Tibial nerve (tissue), 4 donors: ENCODE results near the gene DPP10. TPM values are rescaled to one million over a fixed set of nuclear protein-coding genes. Genes with fewer than 3 reads are reported as not detected.

Experiments used
- DNase-seq, 2 donors: peaks; one replicate each; pipeline ENCODE4 v3.0.0-alpha.2; 2019; ENCODE audit warnings: low spot score in 2 of 2
- H3K27ac ChIP-seq, 4 donors: fragments of 200-600 bp; sonication (generic) in 3 of 4; one replicate each; pipeline ENCODE4 v1.5.1; 2017 to 2019; ENCODE audit warnings: mild to moderate bottlenecking in 1 of 4
- H3K27me3 ChIP-seq, 2 donors: fragments of 200-600 bp; sonication (generic) in 1 of 2; one replicate each; pipeline versions ENCODE4 v1.5.1 to v1.6.0; 2017 to 2019
- H3K36me3 ChIP-seq, 3 donors: fragments of 200-600 bp; sonication (generic); one replicate each; pipeline ENCODE4 v1.5.1; 2018 to 2019
- H3K4me1 ChIP-seq, 4 donors: fragments of 200-600 bp; sonication (generic) in 3 of 4; one replicate each; pipeline ENCODE4 v1.5.1; 2017 to 2019
- H3K4me3 ChIP-seq, 4 donors: fragments of 200-600 bp; sonication (generic) in 3 of 4; one replicate each; pipeline ENCODE4 v1.5.1; 2017 to 2019; ENCODE audit warnings: mild to moderate bottlenecking in 1 of 4, moderate library complexity in 1 of 4
- H3K9me3 ChIP-seq, 4 donors: fragments of 200-600 bp; sonication (generic) in 3 of 4; one replicate each; pipeline ENCODE4 v1.5.1; 2017 to 2019
- EP300 ChIP-seq, 2 donors: sonication (generic); formaldehyde crosslinking; IDR thresholded peaks; one replicate each; pipeline ENCODE4 v1.6.1; 2017; ENCODE audit warnings: antibody characterized with exemption in 2 of 2, mild to moderate bottlenecking in 1 of 2
- POLR2A ChIP-seq, 2 donors: fragments of 450-650 bp; IDR thresholded peaks; one replicate each; pipeline ENCODE4 v1.6.1; 2017; ENCODE audit warnings: antibody characterized with exemption in 2 of 2, mild to moderate bottlenecking in 2 of 2, moderate library complexity in 2 of 2
- WGBS, 2 donors: methylation state at CpG; one replicate each; pipeline ENCODE4 v1.1.5; 2018; 5-methylcytosine and 5-hydroxymethylcytosine counted together
- total RNA-seq, 4 donors: library from RNA; depleted of rRNA; stranded (reverse); fragments of >200 nt; gene quantifications; one replicate each; pipeline ENCODE4 v1.1.0, GENCODE V29; 2016
- TF ChIP-seq, protein P1 (sequence below), 5 experiments: fragments of 200-600 bp in 3 of 5; fragments of 450-650 bp in 2 of 5; sonication (generic) in 3 of 5; IDR thresholded peaks; one replicate each; pipeline ENCODE4 v1.5.1; 2016 to 2019; ENCODE audit warnings: antibody characterized with exemption in 5 of 5, mild to moderate bottlenecking in 3 of 5, moderate library complexity in 2 of 5

Gene DPP10
- total RNA-seq, 4 donors from 2014 or later: 0.20 to 2.1 TPM; not detected in 2

DNA sequence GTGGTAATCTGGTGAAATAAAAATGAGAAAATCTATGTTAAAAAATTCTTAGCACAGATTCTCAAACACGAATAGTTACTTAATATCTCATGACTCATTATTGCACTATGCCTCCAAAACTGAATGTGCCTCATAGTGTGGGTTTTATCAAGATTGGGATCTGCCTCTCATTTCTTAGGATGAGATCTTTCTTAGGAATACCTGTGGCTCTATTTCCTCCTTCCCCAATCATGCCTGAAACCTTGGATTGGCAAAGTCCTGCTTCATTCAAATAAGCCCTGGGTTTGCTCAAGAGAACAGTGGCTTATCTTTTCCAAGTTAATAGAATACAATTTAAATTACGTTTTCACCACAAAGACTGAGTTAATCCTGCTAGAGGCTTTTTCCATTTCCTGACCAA is 100.3 kb downstream of the DPP10 start:
- H3K4me1 ChIP-seq: peaks cover 0 to 12% (median 0%) of the 10 kb centered on the region in 4 donors
- H3K4me3 ChIP-seq: peak overlapping the region in 1 of 4 donors; percentile 18
- H3K36me3 ChIP-seq: no peaks in the 10 kb centered on the region
- no peaks in the 10 kb centered on the region for H3K27me3 ChIP-seq
- DNase-seq: no peak
- H3K27ac ChIP-seq: peak overlapping the region in 1 of 4 donors; percentile 61
- H3K9me3 ChIP-seq: no peaks in the 10 kb centered on the region
- TF ChIP-seq EP300 (IDR thresholded peaks at IDR 0.05) (no peak), POLR2A (IDR thresholded peaks at IDR 0.05) (no peak)
- TF ChIP-seq, protein P1, sequence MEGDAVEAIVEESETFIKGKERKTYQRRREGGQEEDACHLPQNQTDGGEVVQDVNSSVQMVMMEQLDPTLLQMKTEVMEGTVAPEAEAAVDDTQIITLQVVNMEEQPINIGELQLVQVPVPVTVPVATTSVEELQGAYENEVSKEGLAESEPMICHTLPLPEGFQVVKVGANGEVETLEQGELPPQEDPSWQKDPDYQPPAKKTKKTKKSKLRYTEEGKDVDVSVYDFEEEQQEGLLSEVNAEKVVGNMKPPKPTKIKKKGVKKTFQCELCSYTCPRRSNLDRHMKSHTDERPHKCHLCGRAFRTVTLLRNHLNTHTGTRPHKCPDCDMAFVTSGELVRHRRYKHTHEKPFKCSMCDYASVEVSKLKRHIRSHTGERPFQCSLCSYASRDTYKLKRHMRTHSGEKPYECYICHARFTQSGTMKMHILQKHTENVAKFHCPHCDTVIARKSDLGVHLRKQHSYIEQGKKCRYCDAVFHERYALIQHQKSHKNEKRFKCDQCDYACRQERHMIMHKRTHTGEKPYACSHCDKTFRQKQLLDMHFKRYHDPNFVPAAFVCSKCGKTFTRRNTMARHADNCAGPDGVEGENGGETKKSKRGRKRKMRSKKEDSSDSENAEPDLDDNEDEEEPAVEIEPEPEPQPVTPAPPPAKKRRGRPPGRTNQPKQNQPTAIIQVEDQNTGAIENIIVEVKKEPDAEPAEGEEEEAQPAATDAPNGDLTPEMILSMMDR (IDR thresholded peaks at IDR 0.05): no peak
- 26 to 30% methylated on average over 2 of the region's 2 CpGs for WGBS, 2 donors

DNA sequence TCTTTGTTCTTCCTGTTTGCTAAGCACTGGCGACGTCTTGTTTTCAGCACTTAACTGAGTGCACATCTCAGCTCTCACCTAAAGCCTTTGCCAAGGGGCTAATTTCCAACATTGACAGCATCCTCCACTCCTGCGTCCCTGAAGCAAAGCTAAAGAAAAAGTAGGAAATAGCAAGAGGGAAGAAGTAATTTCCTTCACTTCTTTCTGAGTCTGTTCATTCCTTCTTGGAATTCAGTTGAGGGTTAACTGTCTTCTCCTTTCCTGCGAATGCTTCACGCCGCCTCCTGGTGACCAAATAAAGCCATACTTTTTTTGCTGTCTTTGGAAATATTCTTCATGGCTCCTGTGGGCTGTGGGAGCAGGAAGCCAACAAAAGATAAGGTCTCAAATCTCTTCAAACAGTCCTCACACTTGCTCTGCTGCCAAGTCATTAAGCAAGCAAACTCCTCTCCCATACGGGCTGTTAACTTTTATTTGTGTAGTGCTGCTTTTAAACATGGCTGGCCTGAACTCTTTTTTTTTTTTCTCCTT is 100.9 kb downstream of the DPP10 start:
- Histone ChIP-seq H3K36me3 (no peaks in the 10 kb centered on the region), H3K4me3 (peak overlapping the region in 1 of 4 donors; percentile 18), H3K4me1 (peaks cover 0 to 12% (median 0%) of the 10 kb centered on the region in 4 donors), H3K9me3 (no peaks in the 10 kb centered on the region), H3K27ac (peak overlapping the region in 2 of 4 donors; percentile 39 to 61), H3K27me3 (no peaks in the 10 kb centered on the region)
- TF ChIP-seq POLR2A (IDR thresholded peaks at IDR 0.05) (no peak), EP300 (IDR thresholded peaks at IDR 0.05) (no peak)
- TF ChIP-seq, protein P1 (IDR thresholded peaks at IDR 0.05): peak in 4 of 5 experiments; percentile 10 to 41 (median 28)
- WGBS, 2 donors: 19 to 23% methylated on average over 7 of the region's 7 CpGs
- peak; percentile 14 to 36 for DNase-seq

DNA sequence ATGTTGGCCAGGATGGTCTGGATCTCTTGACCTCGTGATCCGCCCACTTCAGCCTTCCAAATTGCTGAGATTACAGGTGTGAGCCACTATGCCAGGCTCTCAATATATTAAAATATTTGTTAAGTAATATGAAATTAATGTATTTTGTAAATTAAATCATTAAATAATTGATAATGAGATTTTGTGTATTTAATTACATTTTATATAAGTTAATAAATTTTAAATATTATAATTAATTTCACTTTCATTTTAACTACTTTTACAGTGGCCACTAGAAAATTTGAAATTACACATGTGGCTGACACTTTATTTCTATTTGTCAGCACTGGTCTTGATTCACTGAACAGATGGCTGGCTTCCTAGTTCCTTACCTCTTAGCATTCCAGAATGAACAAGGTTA is 102.6 kb downstream of the DPP10 start:
- no peaks in the 10 kb centered on the region for H3K27me3 ChIP-seq
- no peaks in the 10 kb centered on the region for H3K9me3 ChIP-seq
- TF ChIP-seq, protein P1 (IDR thresholded peaks at IDR 0.05): no peak
- TF ChIP-seq EP300 (IDR thresholded peaks at IDR 0.05) (no peak), POLR2A (IDR thresholded peaks at IDR 0.05) (no peak)
- DNase-seq: no peak
- 95 to 100% methylated on average over 2 of the region's 2 CpGs for WGBS, 2 donors
- no peak overlapping the region for H3K4me3 ChIP-seq
- H3K36me3 ChIP-seq: no peaks in the 10 kb centered on the region
- no peak overlapping the region for H3K27ac ChIP-seq
- peaks cover 0 to 12% (median 0%) of the 10 kb centered on the region in 4 donors for H3K4me1 ChIP-seq

DNA sequence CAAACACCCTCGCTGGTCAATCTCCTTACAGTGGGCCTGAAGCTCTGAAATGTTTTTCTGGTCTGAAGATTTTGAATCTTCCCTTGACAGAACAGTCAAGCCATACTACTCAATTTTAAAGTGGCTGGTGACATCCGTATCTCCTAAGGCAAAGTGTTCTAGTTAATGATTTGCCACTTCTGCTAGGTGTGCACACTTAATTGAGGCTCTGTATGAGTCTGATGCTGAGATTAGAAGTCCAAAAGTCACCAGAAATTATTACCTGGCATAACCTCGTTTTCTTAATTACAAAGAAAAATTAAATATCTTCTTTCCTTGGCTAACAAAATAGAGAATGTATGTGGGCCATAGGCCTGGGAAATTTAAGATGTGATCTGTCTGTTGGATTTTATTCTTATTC is 104.1 kb downstream of the DPP10 start:
- Histone ChIP-seq H3K27me3 (no peaks in the 10 kb centered on the region), H3K36me3 (no peaks in the 10 kb centered on the region), H3K9me3 (no peaks in the 10 kb centered on the region), H3K4me1 (peaks cover 0 to 12% (median 0%) of the 10 kb centered on the region in 4 donors), H3K4me3 (no peak overlapping the region), H3K27ac (no peak overlapping the region)
- no peak for TF ChIP-seq EP300 (IDR thresholded peaks at IDR 0.05)
- TF ChIP-seq, protein P1 (IDR thresholded peaks at IDR 0.05): no peak
- no peak for TF ChIP-seq POLR2A (IDR thresholded peaks at IDR 0.05)
- DNase-seq: no peak
- 89% methylated on average over 3 of the region's 3 CpGs for WGBS, 2 donors

DNA sequence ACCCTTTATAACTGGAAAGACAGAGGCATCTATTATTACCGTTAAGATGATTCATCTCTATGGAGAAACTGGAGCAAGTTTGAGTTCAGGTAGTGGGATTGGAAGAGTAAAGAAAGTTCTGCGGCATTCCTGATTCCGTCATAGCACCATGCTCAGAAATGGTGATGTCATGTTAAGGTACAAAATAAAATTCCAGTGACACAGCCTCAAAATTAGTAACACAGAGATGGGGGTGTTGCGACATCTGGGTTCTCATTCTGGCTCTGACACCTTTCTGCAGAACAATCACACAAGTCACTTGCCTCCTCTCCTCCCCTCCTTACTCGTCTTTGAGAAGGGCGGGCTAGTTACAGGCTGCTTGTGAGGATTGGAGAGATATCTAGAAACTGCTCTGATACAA is 105.7 kb downstream of the DPP10 start:
- WGBS, 2 donors: 87 to 91% methylated on average over 6 of the region's 6 CpGs
- Histone ChIP-seq H3K4me1 (peaks cover 0 to 6% (median 0%) of the 10 kb centered on the region in 4 donors), H3K9me3 (no peaks in the 10 kb centered on the region), H3K36me3 (no peaks in the 10 kb centered on the region), H3K27me3 (no peaks in the 10 kb centered on the region), H3K27ac (no peak overlapping the region), H3K4me3 (no peak overlapping the region)
- TF ChIP-seq, protein P1 (IDR thresholded peaks at IDR 0.05): no peak
- TF ChIP-seq POLR2A (IDR thresholded peaks at IDR 0.05) (no peak), EP300 (IDR thresholded peaks at IDR 0.05) (no peak)
- no peak for DNase-seq
